DOHH2 (cell line): ENCODE measurements around the gene UCP3.

Experiments used
- CTCF ChIP-seq: fragments of 200-600 bp; sonication (generic); IDR thresholded peaks from one replicate; pipeline ENCODE4 v1.5.1; 2014; ENCODE audit warnings: antibody characterized with exemption, mild to moderate bottlenecking, low read depth, low read length; ENCODE audit not compliant: poor library complexity, severe bottlenecking
- EZH2phosphoT487 ChIP-seq: fragments of 200-600 bp; sonication (generic); IDR thresholded peaks from 2 replicates; pipeline ENCODE4 v1.6.1; 2017; ENCODE audit warnings: borderline replicate concordance, mild to moderate bottlenecking, antibody characterized with exemption, low read length, moderate library complexity, mixed read lengths

- TF ChIP-seq CTCF (no peak), EZH2phosphoT487 (no peak)
Observed at GRCh38 chr11:74002832-74003231, 6.1 kb downstream of the UCP3 start.
